HG03097 (cell line): Measurements from ENCODE around the gene KRTAP4-16.
"Not testable (repeated sequence)": the region's sequence is repeated elsewhere in the genome, so short reads cannot be mapped to it uniquely, and the experiment has no call there.

Experiments
- ATAC-seq: cut with Tn5 transposase; IDR thresholded peaks from one replicate; pipeline ENCODE4 v1.9.1; 2021; ENCODE audit not compliant: unreplicated experiment, low FRiP score

The KRTAP4-16 gene

DNA sequence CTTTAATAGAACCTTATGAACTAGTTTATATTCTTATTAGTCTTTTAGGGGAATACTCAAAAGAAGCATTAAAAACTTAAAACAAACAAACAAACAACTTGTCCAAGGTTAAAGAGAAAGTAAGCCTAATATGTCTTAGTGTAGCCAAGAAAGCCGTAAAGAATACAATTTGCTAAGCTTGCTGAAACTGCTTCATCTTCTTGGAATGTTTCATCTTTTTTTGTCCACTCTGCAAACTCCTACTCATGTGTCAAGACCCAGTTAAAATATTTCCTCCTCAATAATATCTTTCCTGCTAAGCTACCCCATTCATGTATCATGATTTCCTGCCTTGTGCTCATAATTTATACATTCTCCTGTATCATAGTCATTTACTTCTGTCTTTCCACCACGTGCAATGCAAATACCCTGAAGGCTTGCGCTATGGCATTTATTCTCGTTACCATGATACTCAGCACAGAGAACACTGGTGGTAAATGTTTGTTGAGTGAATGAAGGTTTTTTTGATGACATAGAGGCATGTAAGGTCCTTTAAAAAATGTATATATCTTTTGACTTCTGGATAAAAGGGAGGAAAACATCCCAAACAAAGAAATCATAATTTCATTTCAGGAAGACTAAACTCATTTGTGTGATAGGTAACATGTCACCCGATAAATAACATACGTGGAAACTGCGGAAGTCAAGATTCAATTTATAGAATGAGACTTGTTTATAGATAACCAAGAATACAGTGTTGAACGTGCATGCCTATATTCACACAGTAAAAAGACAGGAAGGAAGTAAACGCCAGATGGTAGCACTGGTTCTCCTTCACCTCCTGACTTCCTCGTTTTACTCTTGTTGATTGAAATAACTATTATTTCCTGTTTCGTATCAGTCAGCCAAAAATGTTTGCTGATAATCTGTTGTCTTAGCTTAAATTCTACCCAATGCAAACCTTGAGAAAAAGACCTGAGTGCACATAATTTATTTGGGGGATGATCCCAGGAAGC is 18.0 kb upstream of the KRTAP4-16 start:
- ATAC-seq: not testable (repeated sequence)

DNA sequence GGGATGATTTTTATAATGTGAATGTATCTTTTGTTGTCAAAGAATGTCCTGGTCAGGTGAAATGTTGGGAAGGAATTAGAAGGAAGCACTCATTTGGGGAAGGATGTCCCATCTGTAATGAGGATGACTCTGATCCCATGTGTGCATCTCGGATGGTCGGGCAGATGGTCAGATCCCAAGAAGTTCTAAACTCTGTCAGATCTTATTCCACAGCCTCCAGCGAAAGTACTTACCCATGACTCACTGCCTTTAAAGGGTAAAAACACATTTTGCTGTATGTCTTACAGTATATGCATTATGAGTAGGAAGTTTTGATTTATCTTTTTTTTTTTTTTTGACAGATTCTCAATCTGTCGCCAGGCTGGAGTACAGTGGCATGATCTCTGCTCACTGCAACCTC is 16.7 kb upstream of the KRTAP4-16 start:
- no peak for ATAC-seq

DNA sequence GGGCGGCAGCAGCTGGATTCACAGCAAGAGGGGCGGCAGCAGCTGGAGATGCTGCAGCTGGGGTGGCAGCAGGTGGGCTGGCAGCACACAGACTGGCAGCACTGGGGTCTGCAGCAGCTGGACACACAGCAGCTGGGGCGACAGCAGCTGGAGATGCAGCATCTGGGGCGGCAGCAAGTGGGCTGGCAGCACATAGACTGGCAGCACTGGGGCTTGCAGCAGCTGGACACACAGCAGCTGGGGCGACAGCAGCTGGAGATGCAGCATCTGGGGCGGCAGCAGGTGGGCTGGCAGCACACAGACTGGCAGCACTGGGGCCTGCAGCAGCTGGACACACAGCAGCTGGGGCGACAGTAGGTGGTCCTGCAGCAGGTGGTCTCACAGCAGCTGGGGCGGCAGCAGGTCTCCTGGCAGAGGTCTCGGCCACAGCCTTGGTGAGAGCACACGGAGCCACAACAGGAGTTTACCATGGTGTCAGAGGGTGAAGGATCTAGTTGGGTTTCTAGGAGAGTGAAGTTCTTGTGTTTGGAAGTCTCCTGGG is 15.9 kb upstream of the KRTAP4-16 start, which contains the start of gene KRTAP4-11:
KRTAP4-11 (minus strand) TSS at position 528 of the 541 bp plus-strand sequence; CDS start at position 470, 58 bp downstream.
- not testable (repeated sequence) for ATAC-seq

DNA sequence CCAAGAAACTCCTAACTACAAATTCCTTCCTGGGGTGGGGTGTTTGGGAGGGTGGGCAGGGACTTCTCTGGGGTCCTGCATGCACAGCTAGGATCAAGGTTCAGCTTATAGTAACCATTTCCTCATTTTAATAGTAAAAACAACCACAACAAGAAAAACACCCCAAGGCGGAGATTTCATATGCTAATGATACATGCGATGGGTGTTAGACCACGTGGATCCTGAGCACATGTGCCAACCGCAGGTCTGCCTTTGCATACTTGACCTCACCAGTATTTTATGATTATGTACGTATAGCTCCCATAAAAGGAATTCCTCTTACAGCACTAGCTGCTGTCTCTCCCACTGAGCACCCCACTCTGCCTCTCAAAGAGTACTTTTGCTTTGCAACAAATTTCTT is 14.3 kb upstream of the KRTAP4-16 start:
- ATAC-seq: no peak

DNA sequence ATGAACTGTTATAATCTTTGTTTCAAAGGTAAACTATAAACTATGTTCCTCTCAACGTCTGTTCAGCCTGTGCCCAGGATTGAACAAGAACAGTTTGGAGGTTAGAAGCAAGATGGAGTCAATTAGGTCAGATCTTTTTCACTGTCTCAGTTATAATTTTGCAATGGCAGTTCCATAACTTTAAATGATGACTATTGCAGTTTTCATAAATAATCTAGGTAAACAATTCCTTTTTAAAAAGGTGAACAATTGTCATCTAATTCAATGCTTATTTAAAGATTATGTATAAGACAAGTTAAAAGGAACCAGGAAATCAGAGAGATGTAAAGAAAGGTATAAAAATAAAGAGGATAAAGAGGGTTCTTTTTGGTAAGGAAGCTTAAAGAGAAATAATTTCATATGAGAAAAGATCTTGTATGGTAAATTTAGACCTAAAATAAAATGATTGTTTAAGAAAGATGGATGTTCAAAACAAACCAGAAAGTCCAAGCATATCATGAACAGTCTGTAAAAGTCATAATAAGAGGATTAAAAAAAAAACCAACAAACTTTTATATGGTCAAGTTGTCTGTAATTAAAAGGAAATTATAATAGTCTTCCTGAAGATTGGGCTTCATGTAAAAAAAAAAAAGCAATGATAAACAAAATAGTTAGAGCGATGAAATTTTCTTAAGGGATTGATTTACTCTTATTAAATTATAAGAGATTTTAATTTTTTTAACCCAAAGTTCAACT is 9.3 kb upstream of the KRTAP4-16 start:
- ATAC-seq: no peak

DNA sequence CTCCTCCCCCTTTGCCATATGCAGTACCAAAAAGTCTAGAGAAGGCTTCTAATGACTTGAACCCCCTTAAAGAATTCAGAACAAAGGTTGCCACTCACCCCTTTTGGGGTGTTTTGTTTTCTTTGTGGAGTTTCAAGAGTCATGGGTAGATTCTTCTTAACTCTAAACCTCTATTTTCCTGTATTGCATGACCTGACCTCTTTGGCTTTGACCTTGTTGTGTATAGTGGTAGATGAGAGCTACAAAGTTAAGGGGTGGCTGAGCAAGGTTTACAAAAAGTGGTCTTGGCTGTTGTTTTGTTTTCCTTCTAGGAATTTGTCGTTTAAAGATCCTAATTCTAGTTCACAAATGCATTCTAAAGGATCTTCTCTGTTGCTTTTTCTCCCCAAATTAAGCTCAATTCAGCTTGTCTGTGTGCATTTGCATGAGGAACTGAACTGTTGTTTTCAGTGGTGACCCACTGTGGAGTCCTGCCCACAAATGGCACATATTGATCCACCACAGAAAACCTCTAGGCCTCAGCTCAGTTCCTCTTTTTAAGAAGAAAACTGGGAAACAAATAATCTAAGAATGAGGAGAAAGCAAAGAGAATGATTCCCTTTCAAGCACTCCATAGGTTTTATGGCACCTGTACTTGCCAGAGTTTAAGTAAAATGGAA is 6.8 kb upstream of the KRTAP4-16 start:
- ATAC-seq: not testable (repeated sequence)

DNA sequence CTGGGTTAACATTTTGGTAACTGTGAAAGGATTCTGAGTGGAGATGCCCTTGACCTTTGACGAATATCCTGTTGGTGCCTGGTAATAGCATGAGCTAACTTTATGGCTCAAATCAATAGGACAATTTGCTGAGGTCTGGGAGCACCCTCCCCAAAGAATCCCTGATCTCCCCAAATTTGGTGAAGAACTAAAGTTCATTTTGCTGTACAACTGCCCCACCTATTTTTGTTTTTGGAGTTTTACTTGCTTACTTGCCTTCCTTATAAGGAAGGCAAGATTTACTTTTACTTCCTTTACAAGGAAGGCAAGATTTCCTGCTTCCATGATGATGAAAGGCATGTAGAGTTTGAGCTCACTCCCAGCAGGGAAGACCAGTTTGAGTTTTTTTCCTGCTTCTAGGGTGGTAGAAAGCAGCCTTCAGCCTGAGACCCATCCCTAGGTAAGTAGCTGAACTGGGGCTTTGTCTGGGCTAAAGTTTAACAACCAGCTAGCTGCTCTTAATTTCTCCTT is 6.0 kb upstream of the KRTAP4-16 start:
- no peak for ATAC-seq

DNA sequence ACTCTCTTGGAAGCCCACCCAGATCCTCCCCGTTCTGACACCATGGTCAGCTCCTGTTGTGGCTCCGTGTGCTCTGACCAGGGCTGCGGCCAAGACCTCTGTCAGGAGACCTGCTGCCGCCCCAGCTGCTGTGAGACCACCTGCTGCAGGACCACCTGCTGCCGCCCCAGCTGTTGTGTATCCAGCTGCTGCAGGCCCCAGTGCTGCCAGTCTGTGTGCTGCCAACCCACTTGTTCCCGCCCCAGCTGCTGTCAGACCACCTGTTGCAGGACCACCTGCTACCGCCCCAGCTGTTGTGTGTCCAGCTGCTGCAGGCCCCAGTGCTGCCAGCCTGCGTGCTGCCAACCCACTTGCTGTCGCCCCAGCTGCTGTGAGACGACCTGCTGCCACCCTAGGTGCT is 3.3 kb upstream of the KRTAP4-16 start, which contains the start of gene KRTAP4-9:
KRTAP4-9 (plus strand) TSS at position 43 of the 400 bp plus-strand sequence; CDS start at position 43, 0 bp downstream.
- not testable (repeated sequence) for ATAC-seq

DNA sequence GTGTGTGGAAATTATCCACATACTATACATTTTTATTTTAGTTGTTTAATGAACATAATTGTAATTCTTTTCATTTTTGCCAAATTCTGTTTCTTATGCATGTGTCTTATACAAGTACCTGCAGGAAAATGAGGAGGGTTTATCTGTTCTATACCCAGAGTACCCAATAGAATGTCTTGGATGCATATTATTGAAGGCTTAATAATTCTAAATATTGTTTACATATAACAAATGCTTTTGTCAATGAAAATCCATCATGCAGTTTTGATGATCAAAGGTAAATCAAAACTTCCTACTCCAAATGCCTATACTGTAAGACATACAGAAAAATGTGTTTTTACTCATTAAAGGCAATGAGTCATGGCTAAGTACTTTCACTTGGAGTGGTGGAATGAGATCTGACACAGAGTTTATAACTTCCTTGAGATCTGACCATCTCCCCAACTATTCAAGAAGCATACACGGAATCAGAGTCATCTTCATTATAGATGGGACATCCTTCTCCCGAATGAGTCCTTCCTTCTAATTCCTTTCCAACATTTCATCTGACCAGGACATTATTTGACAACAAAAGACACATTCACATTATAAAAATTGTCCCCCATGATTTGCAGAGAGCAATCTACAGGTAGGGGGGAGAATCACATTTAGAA is 2.5 kb upstream of the KRTAP4-16 start:
- not testable (repeated sequence) for ATAC-seq

DNA sequence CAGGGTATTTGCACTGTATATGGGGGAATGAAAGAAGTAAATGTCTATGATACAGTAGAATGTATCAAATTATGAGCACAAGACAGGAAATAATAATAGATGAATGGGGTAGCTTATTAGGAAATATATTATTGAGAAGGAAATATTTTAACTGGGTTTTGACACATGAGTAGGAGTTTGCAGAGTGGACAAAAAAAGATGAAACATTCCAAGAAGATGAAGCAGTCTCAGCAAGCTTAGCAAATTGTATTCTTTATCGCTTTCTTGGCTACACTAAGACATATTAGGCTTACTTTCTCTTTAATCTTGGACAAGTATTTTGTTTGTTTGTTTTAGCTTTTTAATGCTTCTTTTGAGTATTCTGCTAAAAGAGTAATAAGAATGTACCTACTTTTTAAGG is 1.9 kb upstream of the KRTAP4-16 start:
- no peak for ATAC-seq

DNA sequence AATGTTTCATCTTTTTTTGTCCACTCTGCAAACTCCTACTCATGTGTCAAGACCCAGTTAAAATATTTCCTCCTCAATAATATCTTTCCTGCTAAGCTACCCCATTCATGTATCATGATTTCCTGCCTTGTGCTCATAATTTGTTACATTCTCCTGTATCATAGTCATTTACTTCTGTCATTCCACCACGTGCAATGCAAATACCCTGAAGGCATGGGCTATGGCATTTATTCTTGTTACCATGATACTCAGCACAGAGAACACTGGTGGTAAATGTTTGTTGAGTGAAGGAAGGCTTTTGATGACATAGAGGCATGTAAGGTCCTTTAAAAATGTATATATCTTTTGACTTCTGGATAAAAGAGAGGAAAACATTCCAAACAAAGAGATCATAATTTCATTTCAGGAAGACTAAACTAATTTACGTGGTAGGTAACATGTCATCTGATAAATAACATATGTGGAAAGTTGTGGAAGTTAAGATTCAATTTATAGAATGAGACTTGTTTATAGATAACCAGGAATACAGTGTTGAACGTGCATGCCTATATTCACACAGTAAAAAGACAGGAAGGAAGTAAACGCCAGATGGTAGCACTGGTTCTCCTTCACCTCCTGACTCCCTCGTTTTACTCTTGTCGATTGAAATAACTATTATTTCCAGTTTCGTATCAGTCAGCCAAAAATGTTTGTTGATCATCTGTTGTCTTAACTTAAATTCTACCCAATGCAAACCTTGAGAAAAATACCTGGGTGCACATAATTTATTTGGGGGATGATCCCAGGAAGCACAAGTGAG is 2.1 kb downstream of the KRTAP4-16 start:
- not testable (repeated sequence) for ATAC-seq

DNA sequence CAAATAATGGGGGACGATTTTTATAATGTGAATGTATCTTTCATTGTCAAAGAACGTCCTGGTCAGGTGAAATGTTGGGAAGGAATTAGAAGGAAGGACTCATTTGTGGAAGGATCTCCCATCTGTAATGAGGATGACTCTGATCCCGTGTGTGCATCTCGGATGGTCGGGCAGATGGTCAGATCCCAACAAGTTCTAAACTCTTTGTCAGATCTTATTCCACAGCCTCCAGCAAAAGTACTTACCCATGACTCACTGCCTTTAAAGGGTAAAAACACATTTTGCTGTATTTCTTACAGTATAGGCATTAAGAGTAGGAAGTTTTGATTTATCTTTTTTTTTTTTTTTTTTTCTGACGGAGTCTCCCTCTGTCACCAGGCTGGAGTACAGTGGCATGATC is 3.5 kb downstream of the KRTAP4-16 start:
- no peak for ATAC-seq

DNA sequence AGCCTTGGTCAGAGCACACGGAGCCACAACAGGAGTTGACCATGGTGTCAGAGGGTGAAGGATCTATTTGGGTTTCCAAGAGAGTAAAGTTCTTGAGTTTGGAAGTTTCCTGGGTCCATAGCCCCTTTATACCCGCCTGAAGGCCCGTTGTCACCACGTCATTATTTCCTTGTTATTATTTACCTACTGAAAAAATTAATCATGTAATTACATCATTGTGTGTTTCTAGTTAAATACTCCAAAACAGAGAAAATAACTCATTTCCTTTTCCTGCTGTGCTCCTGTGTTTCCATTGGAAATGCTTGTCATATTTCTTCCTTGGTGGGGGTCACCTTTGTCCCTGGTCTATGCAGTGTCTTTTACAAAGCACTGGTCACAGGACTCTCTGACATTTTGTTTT is 4.0 kb downstream of the KRTAP4-16 start, which contains the start of gene KRTAP4-8:
KRTAP4-8 (minus strand) TSS at position 101 of the 400 bp plus-strand sequence; CDS start at position 43, 58 bp downstream.
- no peak for ATAC-seq

DNA sequence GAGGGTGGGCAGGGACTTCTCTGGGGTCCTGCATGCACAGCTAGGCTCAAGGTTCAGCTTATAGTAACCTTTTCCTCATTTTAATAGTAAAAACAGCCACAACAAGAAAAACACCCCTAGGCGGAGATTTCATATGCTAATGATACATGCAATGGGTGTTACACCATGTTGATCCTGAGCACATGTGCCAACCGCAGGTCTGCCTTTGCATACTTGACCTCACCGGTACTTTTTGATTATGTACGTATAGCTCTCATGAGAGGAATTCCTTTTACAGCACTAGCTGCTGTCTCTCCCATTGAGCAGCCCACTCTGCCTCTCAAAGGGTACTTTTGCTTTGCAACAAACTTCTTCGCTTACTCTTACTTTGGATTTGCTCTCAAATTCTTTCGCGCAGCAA is 6.0 kb downstream of the KRTAP4-16 start:
- ATAC-seq: no peak

DNA sequence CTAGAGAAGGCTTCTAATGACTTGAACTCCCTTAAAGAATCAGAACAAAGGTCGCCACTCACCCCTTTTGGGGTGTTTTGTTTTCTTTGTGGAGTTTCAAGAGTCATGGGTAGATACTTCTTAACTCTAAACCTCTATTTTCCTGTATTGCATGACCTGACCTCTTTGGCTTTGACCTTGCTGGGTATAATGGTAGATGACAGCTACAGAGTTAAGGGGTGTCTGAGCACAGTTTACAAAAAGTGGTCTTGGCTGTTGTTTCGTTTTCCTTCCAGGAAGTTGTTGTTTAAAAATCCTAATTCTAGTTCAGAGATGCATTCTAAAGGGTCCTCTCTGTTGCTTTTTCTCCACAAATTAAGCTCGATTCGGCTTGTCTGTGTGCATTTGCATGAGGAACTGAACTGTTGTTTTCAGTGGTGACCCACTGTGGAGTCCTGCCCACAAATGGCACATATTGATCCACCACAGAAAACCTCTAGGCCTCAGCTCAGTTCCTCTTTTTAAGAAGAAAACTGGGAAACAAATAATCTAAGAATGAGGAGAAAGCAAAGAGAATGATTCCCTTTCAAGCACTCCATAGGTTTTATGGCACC is 13.2 kb downstream of the KRTAP4-16 start:
- not testable (repeated sequence) for ATAC-seq

DNA sequence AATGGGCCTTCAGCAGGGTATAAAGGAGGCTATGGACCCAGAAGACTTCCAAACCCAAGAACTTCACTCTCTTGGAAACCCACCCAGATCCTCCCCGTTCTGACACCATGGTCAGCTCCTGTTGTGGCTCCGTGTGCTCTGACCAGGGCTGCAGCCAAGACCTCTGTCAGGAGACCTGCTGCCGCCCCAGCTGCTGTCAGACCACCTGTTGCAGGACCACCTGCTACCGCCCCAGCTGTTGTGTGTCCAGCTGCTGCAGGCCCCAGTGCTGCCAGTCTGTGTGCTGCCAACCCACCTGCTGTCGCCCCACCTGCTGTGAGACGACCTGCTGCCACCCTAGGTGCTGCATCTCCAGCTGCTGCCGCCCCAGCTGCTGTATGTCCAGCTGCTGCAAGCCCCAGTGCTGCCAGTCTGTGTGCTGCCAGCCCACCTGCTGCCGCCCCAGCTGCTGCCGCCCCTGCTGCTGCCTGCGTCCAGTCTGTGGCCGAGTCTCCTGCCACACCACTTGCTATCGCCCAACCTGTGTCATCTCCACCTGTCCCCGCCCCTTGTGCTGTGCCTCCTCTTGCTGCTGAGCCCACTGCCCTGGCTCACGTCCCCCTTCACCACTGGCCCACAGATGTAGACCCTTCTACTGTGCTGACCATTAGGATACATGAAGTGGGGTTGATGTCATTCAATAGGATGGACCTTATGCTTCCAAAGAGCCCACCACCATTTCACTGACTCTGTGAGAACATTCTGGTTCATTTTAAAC is 17.7 kb downstream of the KRTAP4-16 start, which contains the start of gene KRTAP4-7:
KRTAP4-7 (plus strand) TSS at position 51 of the 757 bp plus-strand sequence; CDS start at position 108, 57 bp downstream.
- ATAC-seq: not testable (repeated sequence)

DNA sequence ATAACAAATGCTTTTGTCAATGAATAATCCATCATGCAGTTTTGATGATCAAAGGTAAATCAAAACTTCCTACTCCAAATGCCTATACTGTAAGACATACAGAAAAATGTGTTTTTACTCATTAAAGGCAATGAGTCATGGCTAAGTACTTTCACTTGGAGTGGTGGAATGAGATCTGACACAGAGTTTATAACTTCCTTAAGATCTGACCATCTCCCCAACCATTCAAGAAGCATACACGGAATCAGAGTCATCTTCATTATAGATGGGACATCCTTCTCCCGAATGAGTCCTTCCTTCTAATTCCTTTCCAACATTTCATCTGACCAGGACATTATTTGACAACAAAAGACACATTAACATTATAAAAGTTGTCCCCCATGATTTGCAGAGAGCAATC is 18.6 kb downstream of the KRTAP4-16 start:
- ATAC-seq: not testable (repeated sequence)
